ENCODE data around the gene UTS2.

Gene UTS2

DNA sequence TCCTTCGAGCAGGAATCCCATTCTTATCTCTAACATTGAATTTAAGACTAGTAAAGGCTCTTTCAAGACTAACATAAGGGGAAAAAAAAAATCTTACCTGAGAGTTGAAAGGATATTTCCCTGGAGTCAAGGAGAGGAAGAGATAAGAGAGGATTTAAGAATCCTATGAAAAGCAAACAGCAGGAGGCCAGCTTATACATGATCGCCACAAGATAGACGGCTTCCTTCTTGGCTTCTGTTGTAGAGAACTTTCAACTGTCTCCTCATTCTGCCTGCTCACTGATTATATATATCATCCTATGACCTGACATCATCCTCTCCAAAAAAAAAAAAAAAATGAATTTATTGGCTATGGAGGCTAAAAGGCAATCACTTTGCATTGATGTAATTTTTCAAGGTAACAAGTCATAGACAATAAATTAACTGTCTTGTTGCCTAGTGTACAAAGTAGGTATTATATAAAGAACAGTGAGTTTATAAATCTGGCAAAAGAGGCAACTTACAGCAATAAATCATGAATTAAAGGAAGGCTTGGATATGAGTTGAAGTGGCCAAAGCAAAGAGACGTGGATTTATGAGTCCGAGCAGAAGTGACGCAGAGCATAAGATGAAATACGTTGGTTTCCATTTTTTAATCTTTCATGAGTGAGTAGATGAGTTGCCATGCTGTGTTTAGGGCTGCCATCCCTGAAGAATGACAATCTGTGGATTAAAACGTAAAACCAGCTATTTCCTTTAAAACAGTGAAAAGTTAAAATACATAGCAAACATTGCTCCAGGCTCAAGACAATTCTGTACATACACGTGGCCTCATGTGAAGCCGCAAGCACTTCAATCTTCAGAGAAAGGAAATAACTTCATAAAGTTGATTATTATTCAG, at the start of gene UTS2:
UTS2 (minus strand) TSS at position 262 of the 880 bp plus-strand sequence; CDS start at position 200, 62 bp downstream.
- DNase-seq: no peak

GRCh38 chr1:7899741-7900140, 46.9 kb upstream of the UTS2 start:
- DNase-seq: no peak

- DNase-seq: no peak
Observed at GRCh38 chr1:7898962-7899361, 46.1 kb upstream of the UTS2 start.

DNA sequence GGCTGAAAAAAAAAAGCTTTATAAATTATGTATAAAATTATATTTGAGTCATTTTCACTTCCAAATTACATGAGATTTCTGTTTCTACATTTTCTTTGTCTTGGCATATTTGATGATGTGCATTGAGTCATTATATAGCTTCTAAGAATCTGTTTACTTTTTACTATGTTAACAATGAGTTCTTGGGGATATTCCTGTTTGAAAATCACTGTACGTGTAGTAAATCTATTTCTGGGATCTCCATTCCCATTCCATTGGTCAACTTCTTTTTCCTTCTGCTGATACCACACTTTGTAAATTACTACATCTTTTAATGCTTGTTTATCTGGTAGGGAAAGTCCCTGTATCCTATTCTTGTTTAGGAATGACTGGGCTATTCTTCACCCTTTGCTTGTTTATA, 44.1 kb upstream of the UTS2 start:
- no peak for DNase-seq

DNA sequence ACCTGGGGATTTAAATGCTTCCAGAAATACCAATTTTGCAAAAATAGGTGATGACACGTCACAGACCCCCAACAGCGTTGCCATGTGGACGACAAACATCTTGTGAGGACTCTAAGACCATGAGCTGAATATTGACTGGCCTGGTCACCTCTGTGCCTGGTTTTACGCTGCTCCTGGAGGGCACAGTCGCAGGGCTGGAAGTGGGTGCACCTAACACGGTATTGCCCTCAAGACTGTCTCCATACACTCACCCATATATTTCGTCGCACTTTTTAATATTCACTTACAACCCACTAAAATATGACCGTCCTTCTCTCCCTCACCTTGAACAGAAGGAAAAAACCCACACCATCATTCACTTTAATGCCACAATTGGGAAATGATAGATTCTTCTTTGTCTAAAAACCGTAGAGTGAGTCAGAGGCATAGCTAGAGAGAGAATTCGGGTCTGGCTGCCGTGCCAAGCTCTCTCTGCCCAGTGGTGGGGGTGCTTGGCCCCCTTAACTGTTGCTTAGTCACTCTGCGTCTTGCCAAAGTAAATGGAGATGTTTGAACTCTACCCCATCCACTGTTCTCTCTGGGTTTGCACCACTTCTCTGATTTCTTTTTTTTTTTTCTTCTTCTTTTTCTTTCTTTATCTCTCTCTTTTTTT, 40.8 kb upstream of the UTS2 start:
- no peak for DNase-seq

DNA sequence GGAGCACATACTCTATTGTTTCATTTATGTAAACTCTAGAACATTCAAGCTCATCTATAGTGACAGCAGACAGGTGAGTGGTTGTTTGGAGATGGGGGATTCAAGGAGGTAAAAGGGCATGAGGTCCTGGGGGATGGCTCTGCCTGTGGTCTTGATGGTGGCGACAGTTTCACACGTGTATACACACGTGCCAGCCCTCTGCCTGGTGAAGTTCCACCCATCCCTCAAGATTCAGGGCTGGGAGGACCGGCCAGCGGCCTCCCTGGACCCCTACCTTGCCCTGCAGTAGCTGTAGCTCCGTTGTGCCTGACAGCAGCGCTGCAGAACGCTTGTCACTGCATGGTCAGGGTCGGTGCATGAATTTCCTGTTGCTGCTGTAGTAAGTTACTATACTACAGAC, 38.9 kb upstream of the UTS2 start:
- no peak for DNase-seq

GRCh38 chr1:7890853-7891252, 38.0 kb upstream of the UTS2 start:
- no peak for DNase-seq

- no peak for DNase-seq
Observed at GRCh38 chr1:7888248-7889081, 35.6 kb upstream of the UTS2 start.

- no peak for DNase-seq
Observed at GRCh38 chr1:7886405-7886745, 33.5 kb upstream of the UTS2 start.

GRCh38 chr1:7885513-7886404, 32.9 kb upstream of the UTS2 start:
- DNase-seq: peak; percentile 4

- DNase-seq: no peak
Observed at GRCh38 chr1:7884757-7885156, 31.9 kb upstream of the UTS2 start.

DNA sequence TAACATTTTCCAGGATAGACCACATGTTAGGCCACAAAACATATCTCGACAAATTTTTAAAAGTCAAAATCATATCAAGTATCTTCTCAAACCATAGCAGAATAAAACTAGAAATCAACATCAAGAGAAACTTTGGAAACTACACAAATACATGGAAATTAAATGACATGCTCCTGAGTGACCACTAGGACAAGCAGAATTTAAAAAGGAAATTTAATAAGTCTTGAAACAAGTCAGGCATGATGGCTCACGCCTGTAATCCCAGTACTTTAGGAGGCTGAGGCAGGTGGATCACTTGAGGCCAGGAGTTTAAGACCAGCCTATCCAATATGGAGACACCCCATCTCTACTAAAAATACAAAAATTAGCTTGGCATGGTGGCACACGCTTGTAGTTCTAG, 26.4 kb upstream of the UTS2 start:
- no peak for DNase-seq

DNA sequence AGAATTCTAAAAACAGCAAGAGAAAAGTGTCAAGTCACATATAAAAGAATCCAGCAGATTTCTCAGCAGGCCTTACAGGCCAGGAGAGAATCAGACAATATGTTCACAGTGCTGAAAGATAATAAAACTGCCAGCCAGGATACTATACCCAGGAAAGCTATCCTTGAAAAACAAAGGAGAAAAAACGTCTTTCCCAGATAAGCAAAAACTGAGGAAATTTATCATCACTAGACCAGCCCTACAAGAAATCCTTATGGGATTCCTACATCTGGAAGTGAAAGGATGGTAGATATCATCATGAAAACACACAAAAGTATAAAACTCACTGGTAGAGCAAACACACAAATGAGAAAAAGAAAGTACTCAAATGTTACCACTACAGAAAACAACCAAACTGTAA, 25.2 kb upstream of the UTS2 start:
- no peak for DNase-seq

- no peak for DNase-seq
Observed at GRCh38 chr1:7873801-7874795, 21.2 kb upstream of the UTS2 start.

- DNase-seq: no peak
Observed at GRCh38 chr1:7871136-7871535, 18.3 kb upstream of the UTS2 start.

DNA sequence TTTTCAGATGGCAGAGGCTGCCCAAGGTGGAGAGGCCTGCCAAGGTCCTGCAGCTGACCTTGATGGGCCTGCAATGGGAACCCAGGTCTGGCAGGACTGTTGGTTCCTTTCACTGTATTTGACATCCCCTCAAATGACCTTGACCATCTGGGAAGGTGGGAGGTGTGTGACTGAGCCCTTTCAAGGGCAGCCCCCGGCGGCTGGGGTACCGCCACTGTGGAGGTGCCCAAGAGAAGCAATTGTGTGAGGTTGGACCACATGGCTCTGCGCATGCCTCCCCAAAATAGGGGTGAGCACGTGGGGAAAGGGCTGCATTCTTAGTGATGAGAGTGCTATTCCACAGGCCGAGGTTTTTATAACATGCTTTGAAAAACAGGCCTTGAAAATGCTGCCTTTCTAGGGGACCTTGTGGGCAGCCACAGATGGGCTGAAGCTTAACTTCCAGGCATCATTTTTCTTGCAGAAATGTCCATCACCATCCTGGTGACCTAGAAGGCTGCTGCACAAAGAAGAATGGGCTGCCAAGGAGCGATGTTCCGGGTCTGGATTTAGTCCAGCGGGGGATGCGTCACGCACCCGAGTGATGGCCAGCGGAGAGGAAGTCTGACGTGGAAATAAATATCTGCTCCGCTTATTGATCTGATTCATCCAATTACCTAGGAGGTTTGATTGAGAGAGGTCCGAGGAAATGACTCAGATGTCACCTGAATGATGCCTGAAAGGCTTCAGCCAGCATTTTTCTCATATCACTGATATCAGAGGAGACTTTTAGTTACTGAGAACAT, 16.5 kb upstream of the UTS2 start:
- DNase-seq: no peak

- DNase-seq: no peak
Observed at GRCh38 chr1:7868070-7868780, 15.4 kb upstream of the UTS2 start.

GRCh38 chr1:7865978-7866377, 13.1 kb upstream of the UTS2 start:
- no peak for DNase-seq

DNA sequence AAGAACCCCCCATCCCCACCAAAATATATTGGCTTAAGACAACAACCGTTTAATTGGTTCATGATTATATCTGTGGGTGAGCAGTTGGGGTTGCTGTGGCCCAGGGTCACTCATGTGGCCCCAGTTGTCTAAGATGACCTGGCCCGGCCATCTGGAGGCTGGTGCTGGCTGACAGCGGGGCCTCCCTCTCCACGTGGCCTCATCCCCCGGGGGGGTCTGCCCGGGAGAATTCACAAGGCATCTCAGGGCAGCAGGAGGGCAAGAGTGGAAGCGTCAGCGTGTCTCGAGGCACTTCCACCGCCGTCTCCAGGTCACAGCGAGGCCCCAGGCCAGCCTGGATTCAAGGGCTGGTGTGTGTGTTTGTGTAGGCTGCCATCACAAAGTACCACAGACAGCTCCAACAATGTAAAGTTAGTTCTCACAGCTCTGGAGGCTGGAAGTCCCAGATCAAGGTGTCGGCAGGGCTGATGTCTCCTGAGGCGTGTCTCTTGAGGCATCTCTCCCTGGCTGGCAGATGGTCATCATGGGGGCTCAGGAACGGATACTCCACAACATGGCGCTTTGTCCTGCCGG, 11.0 kb upstream of the UTS2 start:
- DNase-seq: no peak

Data from NCI-H2171 (cell line).